Suprapubic skin (tissue), 4 donors: ENCODE results near the gene CHMP4A.

Experiments used
- CTCF ChIP-seq, 2 donors: fragments of 200-600 bp in 1 of 2; fragments of 450-650 bp in 1 of 2; sonication (generic) in 1 of 2; IDR thresholded peaks; one replicate each; pipeline ENCODE4 v1.5.1; 2016 to 2019; ENCODE audit warnings: antibody characterized with exemption in 2 of 2, mild to moderate bottlenecking in 1 of 2, moderate library complexity in 1 of 2
- EP300 ChIP-seq: sonication (generic); formaldehyde crosslinking; IDR thresholded peaks from one replicate; pipeline ENCODE4 v1.6.1; 2017; ENCODE audit warnings: antibody characterized with exemption
- POLR2AphosphoS5 ChIP-seq, 3 donors: sonication (generic); formaldehyde crosslinking; IDR thresholded peaks; one replicate each; pipeline ENCODE4 v1.6.1; 2017; ENCODE audit warnings: antibody characterized with exemption in 3 of 3

GRCh38 chr14:24177041-24177825 lies 36.1 kb downstream of the CHMP4A start:
- no peak for TF ChIP-seq CTCF (IDR thresholded peaks at IDR 0.05)
- no peak for TF ChIP-seq EP300
- no peak for TF ChIP-seq POLR2AphosphoS5 (IDR thresholded peaks at IDR 0.05)
